K562 (cell line): ENCODE measurements around the gene PRAC2. TPM values are rescaled to one million over a fixed set of nuclear protein-coding genes. Genes with fewer than 3 reads are reported as not detected.

Experiments
- ATAC-seq: fragments of 200-7000 bp; cut with Tn5 transposase; 3 replicates; pipeline ENCODE4 v1.9.1; 2020; ENCODE audit warnings: moderate library complexity
- BruUV-seq: library from RNA; stranded (reverse); fragments of 400-500 nt; replicated peaks from 2 replicates; lab custom pipeline; 2021; lab: Mats Ljungman, UMichigan
- CTCF ChIA-PET: fragments of 300-600 bp; formaldehyde crosslinking; extraction: SDS; loops from one replicate; lab custom pipeline; 2021; ENCODE audit warnings: low intra/inter-chr PET ratio; lab: Yijun Ruan, JAX
- POLR2A ChIA-PET: fragments of 300-600, 350-650 bp; sonication (Branson Sonifier 250); formaldehyde crosslinking; extraction: SDS; loops from one replicate; lab custom pipeline; 2021; ENCODE audit warnings: antibody characterized with exemption, inconsistent platforms; lab: Yijun Ruan, JAX
- DNase-seq, 4 experiments: peaks; one replicate each; pipeline versions ENCODE4 v3.0.0 to v3.0.0-alpha.2; 2011 to 2018; ENCODE audit warnings: low spot score in 3 of 4, mixed read lengths in 3 of 4; ENCODE audit errors: extremely low read depth in 1 of 4
- FAIRE-seq: peaks from 2 replicates; lab custom pipeline; 2011; peaks lifted over from hg19 to GRCh38; lab: Jason Lieb, UNC
- H2AFZ ChIP-seq: 2 replicates; pipeline ENCODE4 v1.6.0; 2011; ENCODE audit warnings: low read depth, low read length, control low read depth, inconsistent platforms
- H3K27ac ChIP-seq: fragments of 200-600 bp; 3 replicates; pipeline ENCODE4 v1.8.0; 2011; ENCODE audit warnings: low read depth, mild to moderate bottlenecking, control low read depth, inconsistent platforms, low read length, moderate library complexity, mixed read lengths; ENCODE audit errors: extremely low read depth
- H3K27me3 ChIP-seq, 2 experiments: fragments of 300-600 bp in 1 of 2; 2 replicates in 1 of 2; 3 replicates in 1 of 2; pipeline versions ENCODE4 v1.6.0 to v1.8.0; 2011; ENCODE audit warnings: inconsistent platforms in 2 of 2, low read length in 2 of 2, mild to moderate bottlenecking in 1 of 2, mixed read lengths in 1 of 2, moderate library complexity in 1 of 2; ENCODE audit not compliant: control insufficient read depth in 2 of 2, insufficient read depth in 2 of 2
- H3K36me3 ChIP-seq: fragments of 300-600 bp; 3 replicates; pipeline ENCODE4 v1.8.0; 2011; ENCODE audit warnings: mild to moderate bottlenecking, low read length, inconsistent platforms; ENCODE audit not compliant: control insufficient read depth, insufficient read depth
- H3K4me1 ChIP-seq, 2 experiments: fragments of 200-600 bp in 1 of 2; replicated peaks in 1 of 2; 2 replicates in 1 of 2; 3 replicates in 1 of 2; pipeline versions ENCODE4 v1.5.1 to v1.8.0; 2011; ENCODE audit warnings: inconsistent platforms in 2 of 2, low read length in 2 of 2, mild to moderate bottlenecking in 1 of 2, mixed read lengths in 1 of 2, moderate library complexity in 1 of 2; ENCODE audit not compliant: control insufficient read depth in 2 of 2, insufficient read depth in 2 of 2
- H3K4me2 ChIP-seq: 2 replicates; pipeline ENCODE4 v1.6.1; 2011; ENCODE audit warnings: low read length, control low read depth, inconsistent platforms, mixed read lengths; ENCODE audit not compliant: insufficient read depth
- H3K4me3 ChIP-seq: fragments of 200-600 bp; sonication (generic), shearing (Covaris generic); 2 replicates; pipeline ENCODE4 v1.5.1; 2016; ENCODE audit warnings: control low read depth, inconsistent platforms
- H3K79me2 ChIP-seq: fragments of 200-600 bp; 3 replicates; pipeline ENCODE4 v1.8.0; 2011; ENCODE audit warnings: low read length, inconsistent platforms; ENCODE audit not compliant: control insufficient read depth, insufficient read depth
- H3K9ac ChIP-seq, 2 experiments: 2 replicates each; pipeline versions ENCODE4 v1.6.0 to v1.6.1; 2011; ENCODE audit warnings: low read depth in 2 of 2, low read length in 2 of 2, control low read depth in 1 of 2, inconsistent platforms in 1 of 2, mild to moderate bottlenecking in 1 of 2, mixed read lengths in 1 of 2; ENCODE audit not compliant: insufficient read depth in 1 of 2
- H3K9me1 ChIP-seq: one replicate; pipeline ENCODE4 v1.6.0; 2011; ENCODE audit warnings: inconsistent platforms, mild to moderate bottlenecking, low read length, moderate library complexity; ENCODE audit not compliant: control insufficient read depth, insufficient read depth
- H3K9me3 ChIP-seq: replicated peaks from 2 replicates; pipeline ENCODE4 v1.5.1; 2011; ENCODE audit warnings: low read depth, low read length, inconsistent platforms; ENCODE audit not compliant: control insufficient read depth, insufficient read depth
- H4K20me1 ChIP-seq: replicated peaks from 2 replicates; pipeline ENCODE4 v1.6.1; 2011; ENCODE audit warnings: low read length, inconsistent platforms, mixed read lengths; ENCODE audit not compliant: control insufficient read depth, insufficient read depth
- CBFA2T3 ChIP-seq: fragments of 450-650 bp; IDR thresholded peaks from 2 replicates; pipeline ENCODE4 v1.6.1; 2017
- JUND ChIP-seq, 2 experiments: IDR thresholded peaks; 2 replicates in 1 of 2; 3 replicates in 1 of 2; pipeline ENCODE4 v1.6.1; 2011; ENCODE audit warnings: borderline replicate concordance in 2 of 2, low read depth in 2 of 2, low read length in 2 of 2, improper control_type of control experiment in 1 of 2, missing biosample characterization in 1 of 2, missing genetic modification characterization in 1 of 2, missing genetic modification reagents in 1 of 2
- MAFG ChIP-seq: fragments of 450-650 bp; conservative IDR thresholded peaks from 2 replicates; pipeline ENCODE4 v1.6.1; 2016; ENCODE audit warnings: missing genetic modification characterization, missing compliant biosample characterization
- PPARD ChIP-seq: fragments of 250-450 bp; sonication (Bioruptor Pico); IDR thresholded peaks from 2 replicates; pipeline ENCODE4 v1.8.0; 2022; ENCODE audit warnings: inconsistent platforms, mild to moderate bottlenecking, moderate library complexity
- SMARCA5 ChIP-seq: fragments of 450-650 bp; IDR thresholded peaks from 2 replicates; pipeline ENCODE4 v1.6.1; 2016
- ZBTB2 ChIP-seq: fragments of 450-650 bp; IDR thresholded peaks from 2 replicates; pipeline ENCODE4 v1.6.1; 2016; ENCODE audit warnings: antibody characterized with exemption
- WGBS: fragments of 100-300 bp; shearing (Covaris generic); methylation state at CpG from one replicate; pipeline ENCODE4 v1.1.6; 2016; ENCODE audit warnings: low coverage, mixed read lengths; ENCODE audit not compliant: insufficient coverage; ENCODE audit errors: missing lambda C conversion rate; 5-methylcytosine and 5-hydroxymethylcytosine counted together
- in situ Hi-C: fragments of 300-500 bp; cut with MboI; formaldehyde crosslinking; loops from 4 replicates; pipeline ENCODE4 v1.15.0; 2018; ENCODE audit warnings: inconsistent platforms, mixed read lengths
- intact Hi-C: fragments of 100-400 bp; cut with micrococcal nuclease; formaldehyde crosslinking; loops from 2 replicates; pipeline ENCODE4 v1.14.2; 2022
- polyA plus RNA-seq, 8 experiments: library from polyadenylated mRNA; depleted of rRNA in 4 of 8; stranded (reverse) in 5 of 8; unstranded in 3 of 8; fragments of >200 nt; fragmentation: Nextera tagmentation in 2 of 8; fragmentation: Illumina TruSeq in 1 of 8; extraction: Ambion mirVana in 2 of 8; extraction: Trizol in 1 of 8; gene quantifications; 2 replicates each; pipeline versions ENCODE4 v1.2.1 to v1.2.3, GENCODE V29; 2011 to 2014; ENCODE audit warnings: inconsistent platforms in 1 of 8, missing spikeins in 1 of 8
- total RNA-seq, 7 experiments: library from RNA; depleted of rRNA in 6 of 7; stranded (reverse); fragments of >200 nt in 6 of 7; fragmentation: Illumina TruSeq in 2 of 7; extraction: Trizol in 2 of 7; gene quantifications; 2 replicates each; pipeline versions ENCODE4 v1.2.1 to v1.2.3, GENCODE V29; 2011 to 2021; ENCODE audit warnings: low replicate concordance in 1 of 7

The PRAC2 gene
- total and polyA plus RNA-seq, 9 of the 15 experiments (the other 6 are each of a cell fraction or from before 2014, with no cell fraction given), result not detected

DNA sequence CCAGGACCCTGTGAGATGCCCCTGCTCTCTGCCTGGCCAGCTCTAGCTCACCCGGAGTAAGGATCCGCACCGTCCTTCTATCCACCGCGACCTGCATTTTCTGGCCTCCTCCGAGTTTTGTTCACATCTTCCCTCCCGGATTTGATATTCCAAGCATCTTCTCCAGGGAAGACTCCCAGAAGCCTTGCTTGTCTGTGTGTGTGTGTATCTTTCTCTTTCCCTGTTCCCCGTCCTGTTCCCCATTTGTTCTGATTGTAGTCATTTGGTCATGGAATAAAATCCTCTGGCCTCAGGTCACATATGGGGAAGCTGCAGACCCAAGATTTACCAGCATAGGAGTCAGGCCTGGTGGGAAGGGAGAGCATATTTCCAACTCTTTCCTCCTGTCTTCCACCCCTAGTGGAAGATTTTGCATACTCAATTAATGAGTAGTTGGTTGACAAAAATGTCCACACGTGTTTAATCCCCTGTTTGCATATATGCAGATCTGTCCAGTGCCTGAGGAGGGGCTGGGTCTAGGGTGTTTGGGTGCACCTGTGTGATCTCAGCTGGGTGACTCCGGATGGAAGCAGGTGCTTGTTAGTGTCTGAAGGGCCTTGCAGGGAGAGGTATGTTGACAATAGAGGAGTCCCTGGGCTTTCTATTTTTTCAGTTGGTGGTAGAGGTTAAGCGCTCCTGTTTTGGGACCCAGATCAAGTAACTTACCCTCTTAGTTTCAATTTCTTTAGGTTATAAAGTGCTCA is 2.5 kb upstream of the PRAC2 start:
- no peaks in the 10 kb centered on the region for H3K36me3 ChIP-seq
- BruUV-seq, result no TSS peak
- peaks cover 54 to 59% of the 10 kb centered on the region in 2 experiments for H3K27me3 ChIP-seq
- H3K4me1 ChIP-seq, result peaks cover 0 to 23% of the 10 kb centered on the region in 2 experiments; a peak in 2 of 5 replicates
- H3K9ac ChIP-seq, result no peak overlapping the region
- intact Hi-C loops, result no loop called here
- ATAC-seq (no peak), DNase-seq (no peak), FAIRE-seq (no peak)
- CTCF ChIA-PET, result no interaction called here
- in situ Hi-C loops, result no loop called here
- H3K79me2 ChIP-seq, result no peaks in the 10 kb centered on the region
- POLR2A ChIA-PET, result interaction anchor here (1.0 kb wide), 1 partner anchor 9 kb away, joined by 3 read pairs; no protein-coding TSS in a partner anchor
- H3K4me3 ChIP-seq, result no peak overlapping the region
- no peaks in the 10 kb centered on the region for H3K9me3 ChIP-seq
- 8% methylated on average over 11 of the region's 11 CpGs for WGBS
- H3K9me1 ChIP-seq, result no peaks in the 10 kb centered on the region
- H3K27ac ChIP-seq, result no peak overlapping the region
- no peak overlapping the region for H3K4me2 ChIP-seq
- H2AFZ ChIP-seq, result no peak overlapping the region
- H4K20me1 ChIP-seq, result peaks cover 3% of the 10 kb centered on the region; the same call in 1 of the 2 replicates
- no peak for TF ChIP-seq SMARCA5

DNA sequence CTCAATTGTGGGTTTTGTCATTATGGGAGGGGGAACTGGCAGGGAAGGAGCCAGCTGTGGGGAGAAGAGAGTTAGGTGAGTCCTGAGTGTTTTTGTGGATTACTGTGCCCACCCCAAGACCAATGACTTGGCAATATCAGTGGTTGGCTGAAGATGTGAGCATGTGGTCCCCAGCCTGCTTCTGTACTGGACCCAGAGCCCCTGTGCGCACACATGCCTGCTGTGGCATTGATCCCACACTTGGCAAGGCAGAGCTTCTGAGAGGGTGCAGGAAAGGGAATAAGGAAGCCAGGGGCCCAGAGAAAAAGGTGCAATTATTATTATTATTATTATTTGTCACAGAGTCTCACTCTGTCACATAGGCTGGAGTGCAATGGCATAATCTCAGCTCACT is 2.0 kb upstream of the PRAC2 start:
- in situ Hi-C loops, result no loop called here
- Histone ChIP-seq H3K27ac (no peak overlapping the region), H3K36me3 (no peaks in the 10 kb centered on the region), H4K20me1 (peaks cover 3% of the 10 kb centered on the region; the same call in 1 of the 2 replicates), H3K4me3 (no peak overlapping the region), H3K4me2 (no peak overlapping the region), H3K9me1 (no peaks in the 10 kb centered on the region), H3K4me1 (peaks cover 0 to 24% of the 10 kb centered on the region in 2 experiments; a peak in 2 of 5 replicates), H3K9me3 (no peaks in the 10 kb centered on the region), H3K79me2 (no peaks in the 10 kb centered on the region), H3K27me3 (peaks cover 58 to 65% of the 10 kb centered on the region in 2 experiments), H2AFZ (no peak overlapping the region), H3K9ac (no peak overlapping the region)
- 67% methylated on average over 1 of the region's 1 CpG for WGBS
- FAIRE-seq, result no peak
- BruUV-seq, result no TSS peak
- ChIA-PET CTCF (no interaction called here), POLR2A (no interaction called here)
- TF ChIP-seq JUND (IDR thresholded peaks at IDR 0.05; ENCODE audit: borderline replicate concordance, low read depth, low read length) (no peak), JUND (tag; IDR thresholded peaks at IDR 0.05; ENCODE audit: borderline replicate concordance, low read depth, low read length) (no peak), ZBTB2 (no peak), MAFG (tag) (0 out of 2 replicates have a peak, but pooled peaks have one; percentile 11), PPARD (CRISPR knock-in tag) (no peak), CBFA2T3 (no peak)
- no peak for DNase-seq
- no peak for ATAC-seq
- intact Hi-C loops, result no loop called here
